Measurements from ENCODE around the gene PRDX1. TPM values are rescaled to one million over a fixed set of nuclear protein-coding genes. Genes with fewer than 3 reads are reported as not detected.

The PRDX1 gene
- total RNA-seq: 559 and 636 TPM in 2 replicates

GRCh38 chr1:45521413-45522323, at the start of gene PRDX1:
PRDX1 (minus strand) TSS chr1:45521884; CDS start chr1:45519043, 2,841 bp downstream.

GRCh38 chr1:45550401-45551351, 29.0 kb upstream of the PRDX1 start, which contains the start of gene AKR1A1:
AKR1A1 (plus strand) TSS chr1:45550826; CDS start chr1:45561795, 10,969 bp downstream.

GRCh38 chr1:45490626-45491486, 30.8 kb downstream of the PRDX1 start, which contains the start of gene TESK2:
TESK2 (minus strand) TSS chr1:45491163; CDS start chr1:45457785, 33,378 bp downstream.

Other genes starting within 250 kb of the PRDX1 start
- 0.19 and 0.40 TPM in 2 replicates for gene HPDL, start 195.0 kb downstream of the PRDX1 start, total RNA-seq
- 9.4 and 13.1 TPM in 2 replicates for gene TOE1, start 181.7 kb downstream of the PRDX1 start, total RNA-seq
- 9.4 and 16.5 TPM in 2 replicates for gene MUTYH, start 181.4 kb downstream of the PRDX1 start, total RNA-seq
- gene TESK2, start 30.7 kb downstream of the PRDX1 start, total RNA-seq: 1.6 and 2.9 TPM in 2 replicates
- 0.53 and 0.56 TPM in 2 replicates for gene CCDC163, start 21.8 kb downstream of the PRDX1 start, total RNA-seq
- gene MMACHC, start 21.6 kb downstream of the PRDX1 start, total RNA-seq: 1.7 and 1.8 TPM in 2 replicates
- gene AKR1A1, start 28.9 kb upstream of the PRDX1 start, total RNA-seq: 174 and 209 TPM in 2 replicates
- gene NASP, start 62.2 kb upstream of the PRDX1 start, total RNA-seq: 33.4 and 51.8 TPM in 2 replicates
- gene CCDC17, start 102.2 kb upstream of the PRDX1 start, total RNA-seq: 0.53 and 0.75 TPM in 2 replicates
- gene GPBP1L1, start 164.6 kb upstream of the PRDX1 start, total RNA-seq: 87.2 and 89.6 TPM in 2 replicates
- gene TMEM69, start 166.3 kb upstream of the PRDX1 start, total RNA-seq: 12.2 and 13.1 TPM in 2 replicates
- gene IPP, start 228.8 kb upstream of the PRDX1 start, total RNA-seq: 14.6 and 15.3 TPM in 2 replicates

Data from aortic smooth muscle cell (primary cell).